GM12878 (cell line): ENCODE measurements around the gene ARHGAP21. TPM values are rescaled to one million over a fixed set of nuclear protein-coding genes. Genes with fewer than 3 reads are reported as not detected.

Source experiments
- ATAC-seq: fragments of 200-7000 bp; cut with Tn5 transposase; 3 replicates; pipeline ENCODE4 v1.9.1; 2020; ENCODE audit warnings: mild to moderate bottlenecking, moderate library complexity
- BruUV-seq: library from RNA; stranded (reverse); fragments of 400-500 nt; replicated peaks from 2 replicates; lab custom pipeline; 2021; lab: Mats Ljungman, UMichigan
- CTCF ChIA-PET: fragments of 300-600 bp; sonication (Branson Sonifier 250); formaldehyde crosslinking; extraction: SDS; loops from one replicate; lab custom pipeline; 2021; ENCODE audit warnings: inconsistent platforms; lab: Yijun Ruan, JAX
- POLR2A ChIA-PET: fragments of 350-600 bp; formaldehyde crosslinking; extraction: SDS; loops from one replicate; lab custom pipeline; 2021; ENCODE audit warnings: inconsistent platforms; lab: Charles Lee
- RAD21 ChIA-PET: fragments of 300-600 bp; sonication (Branson Sonifier 250); formaldehyde crosslinking; loops from one replicate; lab custom pipeline; 2023; ENCODE audit warnings: antibody characterized with exemption; ENCODE audit not compliant: unreplicated experiment; lab: Charles Lee
- SMC1A ChIA-PET: fragments of 300-600 bp; sonication (Branson Sonifier 250); formaldehyde crosslinking; loops from one replicate; lab custom pipeline; 2023; ENCODE audit not compliant: unreplicated experiment, uncharacterized antibody; lab: Charles Lee
- DNase-seq: peaks from one replicate; pipeline ENCODE4 v3.0.0-alpha.2; 2011; ENCODE audit warnings: low read depth, low spot score
- FAIRE-seq: peaks from 3 replicates; lab custom pipeline; 2011; peaks lifted over from hg19 to GRCh38; lab: Jason Lieb, UNC
- H2AFZ ChIP-seq: 2 replicates; pipeline ENCODE4 v1.6.0; 2011; ENCODE audit warnings: low read depth, low read length, control low read depth; ENCODE audit not compliant: control insufficient read depth
- H3K27ac ChIP-seq: 2 replicates; pipeline ENCODE4 v1.5.1; 2011; ENCODE audit warnings: control low read depth; ENCODE audit not compliant: control insufficient read depth, insufficient read depth
- H3K27me3 ChIP-seq, 2 experiments: replicated peaks in 1 of 2; 2 replicates each; pipeline versions ENCODE4 v1.6.0 to v1.6.1; 2011; ENCODE audit warnings: low read length in 1 of 2; ENCODE audit not compliant: control insufficient read depth in 2 of 2, insufficient read depth in 2 of 2
- H3K36me3 ChIP-seq, 2 experiments: 2 replicates each; pipeline ENCODE4 v1.5.1; 2011; ENCODE audit warnings: low read length in 1 of 2; ENCODE audit not compliant: control insufficient read depth in 2 of 2, insufficient read depth in 2 of 2
- H3K4me1 ChIP-seq: 2 replicates; pipeline ENCODE4 v1.6.1; 2011; ENCODE audit warnings: mild to moderate bottlenecking, low read length, moderate library complexity, mixed read lengths; ENCODE audit not compliant: control insufficient read depth, insufficient read depth
- H3K4me2 ChIP-seq: 2 replicates; pipeline ENCODE4 v1.6.0; 2011; ENCODE audit warnings: control low read depth; ENCODE audit not compliant: control insufficient read depth, insufficient read depth
- H3K4me3 ChIP-seq: fragments of 200-600 bp; sonication (generic); 2 replicates; pipeline ENCODE4 v1.5.1; 2016
- H3K79me2 ChIP-seq: 2 replicates; pipeline ENCODE4 v1.6.0; 2011; ENCODE audit warnings: low read length; ENCODE audit not compliant: control insufficient read depth, insufficient read depth
- H3K9ac ChIP-seq: 2 replicates; pipeline ENCODE4 v1.8.0; 2011; ENCODE audit warnings: low read length, control low read depth, mixed read lengths; ENCODE audit not compliant: control insufficient read depth, insufficient read depth
- H3K9me3 ChIP-seq: replicated peaks from 3 replicates; pipeline ENCODE4 v1.5.1; 2011; ENCODE audit warnings: mild to moderate bottlenecking, low read length; ENCODE audit not compliant: control insufficient read depth, insufficient read depth
- H4K20me1 ChIP-seq: 2 replicates; pipeline ENCODE4 v1.6.0; 2011; ENCODE audit not compliant: control insufficient read depth, insufficient read depth
- ASH2L ChIP-seq: fragments of 300-600, 200-600 bp; sonication (generic); IDR thresholded peaks from 2 replicates; pipeline ENCODE4 v1.6.1; 2017; ENCODE audit warnings: low read depth, mild to moderate bottlenecking, borderline replicate concordance
- BCLAF1 ChIP-seq: fragments of 450-650 bp; IDR thresholded peaks from 2 replicates; pipeline ENCODE4 v1.6.1; 2017; ENCODE audit warnings: antibody characterized with exemption, mild to moderate bottlenecking, moderate library complexity
- CREM ChIP-seq: IDR thresholded peaks from 2 replicates; pipeline ENCODE4 v1.6.1; 2014; ENCODE audit warnings: antibody characterized with exemption, low read depth
- E2F8 ChIP-seq: fragments of 450-650 bp; IDR thresholded peaks from 2 replicates; pipeline ENCODE4 v1.6.1; 2018; ENCODE audit warnings: mild to moderate bottlenecking, low read depth, moderate library complexity; ENCODE audit not compliant: partially characterized antibody
- EGR1 ChIP-seq, 2 experiments: IDR thresholded peaks; 1 replicate in 1 of 2; 2 replicates in 1 of 2; pipeline ENCODE4 v1.6.1; 2011 to 2012; ENCODE audit warnings: low read depth in 2 of 2, low read length in 2 of 2, borderline replicate concordance in 1 of 2, mild to moderate bottlenecking in 1 of 2, moderate library complexity in 1 of 2
- MYB ChIP-seq: fragments of 150-350 bp; IDR thresholded peaks from 2 replicates; pipeline ENCODE4 v1.6.1; 2014; ENCODE audit warnings: mild to moderate bottlenecking, low read depth, low read length, borderline replicate concordance
- PAX8 ChIP-seq: fragments of 450-650 bp; IDR thresholded peaks from 2 replicates; pipeline ENCODE4 v1.6.1; 2017; ENCODE audit warnings: mild to moderate bottlenecking, moderate library complexity
- RELB ChIP-seq: fragments of 450-650 bp; IDR thresholded peaks from 2 replicates; pipeline ENCODE4 v1.6.1; 2017; ENCODE audit warnings: low read depth, mild to moderate bottlenecking, moderate library complexity
- REST ChIP-seq: IDR thresholded peaks from 2 replicates; pipeline ENCODE4 v1.6.1; 2012; ENCODE audit warnings: mild to moderate bottlenecking, low read depth, low read length
- SREBF2 ChIP-seq: IDR thresholded peaks from 2 replicates; pipeline ENCODE4 v1.6.1; 2012; ENCODE audit warnings: mild to moderate bottlenecking, low read length
- YY1 ChIP-seq: IDR thresholded peaks from 2 replicates; pipeline ENCODE4 v1.6.1; 2011; ENCODE audit warnings: low read depth, mild to moderate bottlenecking, low read length
- in situ Hi-C: fragments of 300-500 bp; cut with MboI; formaldehyde crosslinking; loops from 9 replicates; pipeline ENCODE4 v1.14.3; 2018; ENCODE audit warnings: mixed read lengths
- intact Hi-C: fragments of 100-400 bp; cut with micrococcal nuclease; formaldehyde crosslinking; loops from one replicate; pipeline ENCODE4 v1.14.2; 2022; ENCODE audit not compliant: unreplicated experiment
- polyA plus RNA-seq, 11 experiments: library from polyadenylated mRNA; depleted of rRNA in 4 of 11; unstranded in 6 of 11; stranded (reverse) in 5 of 11; fragments of >200 nt; fragmentation: Nextera tagmentation in 4 of 11; fragmentation: Illumina TruSeq in 1 of 11; extraction: Ambion mirVana in 4 of 11; extraction: Trizol in 1 of 11; gene quantifications; 1 replicate in 1 of 11; 2 replicates in 10 of 11; pipeline versions ENCODE4 v1.2.1 to v1.2.3, GENCODE V29; 2011 to 2016; ENCODE audit warnings: inconsistent platforms in 2 of 11, missing spikeins in 2 of 11, low read depth in 1 of 11
- total RNA-seq, 4 experiments: library from RNA; depleted of rRNA in 3 of 4; stranded (reverse); fragments of >200 nt in 3 of 4; fragmentation: Illumina TruSeq in 1 of 4; extraction: Trizol in 1 of 4; gene quantifications; 2 replicates each; pipeline versions ENCODE4 v1.2.1 to v1.2.3, GENCODE V29; 2013 to 2021

Gene ARHGAP21
- total and polyA plus RNA-seq, 10 of the 15 experiments (the other 5 are each of a cell fraction or from before 2014, with no cell fraction given), result 11.7 to 103 (median 37.6) TPM

GRCh38 chr10:24645784-24646183 is 77.9 kb downstream of the ARHGAP21 start (continued):
- TF ChIP-seq ASH2L, result no peak
- no peak for TF ChIP-seq MYB
- no peak for TF ChIP-seq REST
- 0 out of 2 replicates have a peak, but pooled peaks have one; percentile 21 for TF ChIP-seq CREM

- H3K9ac ChIP-seq, result no peak overlapping the region
- ChIA-PET SMC1A (interaction anchor here (0.8 to 5.7 kb wide), 10 partner anchors 8 to 435 kb away, joined by 3 to 47 read pairs (median 7); partner anchors contain the start of gene ARHGAP21), RAD21 (interaction anchor here (0.7 to 3.1 kb wide), 9 partner anchors 41 to 436 kb away, joined by 3 to 35 read pairs (median 5); partner anchors contain the start of gene ARHGAP21), POLR2A (interaction anchor here (1.2 to 5.4 kb wide), 2 partner anchors 62 to 79 kb away, joined by 3 to 28 read pairs; partner anchors contain the start of gene ARHGAP21), CTCF (interaction anchor here (0.8 to 5.8 kb wide), 4 partner anchors 65 to 434 kb away, joined by 3 to 22 read pairs (median 10); no protein-coding TSS in a partner anchor)
- H3K36me3 ChIP-seq, result no peaks in the 10 kb centered on the region
- H3K4me3 ChIP-seq, result no peak overlapping the region
- H3K4me2 ChIP-seq, result no peak overlapping the region
- BruUV-seq, result no TSS peak
- in situ Hi-C loops, result loop anchor here (5.0 kb wide), 1 partner anchor 257 kb away; no protein-coding TSS in a partner anchor
- DNase-seq, result no peak
- H2AFZ ChIP-seq, result no peak overlapping the region
- intact Hi-C loops, result loop anchor here (10.0 kb wide), 1 partner anchor 580 kb away; no protein-coding TSS in a partner anchor
- no peaks in the 10 kb centered on the region for H3K9me3 ChIP-seq
- peaks cover 14% of the 10 kb centered on the region for H3K4me1 ChIP-seq
- no peak overlapping the region for H3K27ac ChIP-seq
- no peaks in the 10 kb centered on the region for H4K20me1 ChIP-seq
- no peak for FAIRE-seq
- no peaks in the 10 kb centered on the region for H3K79me2 ChIP-seq
- no peaks in the 10 kb centered on the region for H3K27me3 ChIP-seq
- no peak for ATAC-seq
- TF ChIP-seq EGR1 (IDR thresholded peaks at IDR 0.05; ENCODE audit: borderline replicate concordance in 1 of 2, low read depth in 2 of 2, low read length in 2 of 2) (no peak), RELB (no peak), PAX8 (no peak), SREBF2 (no peak), BCLAF1 (no peak), E2F8 (no peak), YY1 (no peak)
These were observed 78.7 kb downstream of the ARHGAP21 start for GRCh38 chr10:24645022-24645421.
